GM21737 (cell line): ENCODE measurements around the gene COQ8A.
"Not testable (repeated sequence)": the region's sequence is repeated elsewhere in the genome, so short reads cannot be mapped to it uniquely, and the experiment has no call there.

Experiments
- ATAC-seq: cut with Tn5 transposase; IDR thresholded peaks from one replicate; pipeline ENCODE4 v1.9.1; 2021; ENCODE audit warnings: mild to moderate bottlenecking, moderate library complexity; ENCODE audit not compliant: unreplicated experiment

Gene COQ8A

GRCh38 chr1:226920446-226920894 lies 19.6 kb upstream of the COQ8A start:
- no peak for ATAC-seq

- no peak for ATAC-seq
These were observed 18.6 kb upstream of the COQ8A start for GRCh38 chr1:226921504-226921903.

GRCh38 chr1:226929260-226930111 lies 10.6 kb upstream of the COQ8A start:
- not testable (repeated sequence) for ATAC-seq

- no peak for ATAC-seq
These were observed 5.4 kb upstream of the COQ8A start for GRCh38 chr1:226934483-226935237.

GRCh38 chr1:226937940-226938725 lies 2.0 kb upstream of the COQ8A start:
- no peak for ATAC-seq

GRCh38 chr1:226938903-226939437 lies 1.1 kb upstream of the COQ8A start:
- ATAC-seq = no peak

GRCh38 chr1:226939438-226940028 lies 561 bp upstream of the COQ8A start:
- ATAC-seq = peak; percentile 33

- ATAC-seq = no peak
These were observed 643 bp downstream of the COQ8A start for GRCh38 chr1:226940806-226941067.

GRCh38 chr1:226942392-226942791 lies 2.3 kb downstream of the COQ8A start:
- no peak for ATAC-seq

- no peak for ATAC-seq
These were observed 3.1 kb downstream of the COQ8A start for GRCh38 chr1:226943156-226943555.

GRCh38 chr1:226943927-226944326 lies 3.8 kb downstream of the COQ8A start:
- ATAC-seq = no peak

GRCh38 chr1:226945106-226945857 lies 5.2 kb downstream of the COQ8A start:
- no peak for ATAC-seq

GRCh38 chr1:226945858-226946245 lies 5.8 kb downstream of the COQ8A start:
- ATAC-seq = no peak

GRCh38 chr1:226946285-226946684 lies 6.2 kb downstream of the COQ8A start:
- no peak for ATAC-seq

GRCh38 chr1:226946841-226947240 lies 6.7 kb downstream of the COQ8A start:
- no peak for ATAC-seq

- no peak for ATAC-seq
These were observed 8.0 kb downstream of the COQ8A start for GRCh38 chr1:226948051-226948450.

GRCh38 chr1:226948480-226948879 lies 8.4 kb downstream of the COQ8A start:
- no peak for ATAC-seq

- ATAC-seq = no peak
These were observed 8.9 kb downstream of the COQ8A start for GRCh38 chr1:226948996-226949395.

GRCh38 chr1:226949401-226949800 lies 9.3 kb downstream of the COQ8A start:
- no peak for ATAC-seq

- no peak for ATAC-seq
These were observed 10.2 kb downstream of the COQ8A start for GRCh38 chr1:226950316-226950715.
